WTC11 (cell line): ENCODE results near the gene MYOM1. TPM values are rescaled to one million over a fixed set of nuclear protein-coding genes. Genes with fewer than 3 reads are reported as not detected.

Experiments
- ATAC-seq: fragments of 200-7000 bp; cut with Tn5 transposase; 2 replicates; pipeline ENCODE4 v1.10.0; 2021; ENCODE audit warnings: mild to moderate bottlenecking, moderate library complexity
- CTCF ChIA-PET: fragments of 300-600 bp; sonication (Branson Sonifier 250); formaldehyde crosslinking; loops from one replicate; lab custom pipeline; 2021; ENCODE audit warnings: antibody characterized with exemption; lab: Charles Lee
- POLR2A ChIA-PET: fragments of 350-600 bp; sonication (Branson Sonifier 250); formaldehyde crosslinking; loops from one replicate; lab custom pipeline; 2021; ENCODE audit warnings: antibody characterized with exemption; lab: Charles Lee
- DNase-seq: peaks from one replicate; pipeline ENCODE4 v3.0.0; 2021; ENCODE audit warnings: low spot score
- H3K27ac Mint-ChIP-seq: 2 replicates; pipeline ENCODE4 v1.8.0; 2021; ENCODE audit warnings: mixed read lengths
- H3K27me3 Mint-ChIP-seq: 2 replicates; pipeline ENCODE4 v1.8.0; 2021; ENCODE audit warnings: low read depth, mild to moderate bottlenecking, moderate library complexity, mixed read lengths
- H3K36me3 Mint-ChIP-seq: 2 replicates; pipeline ENCODE4 v1.8.0; 2021; ENCODE audit warnings: mixed read lengths
- H3K4me1 Mint-ChIP-seq: 2 replicates; pipeline ENCODE4 v1.8.0; 2022; ENCODE audit warnings: mixed read lengths
- H3K4me3 Mint-ChIP-seq: 2 replicates; pipeline ENCODE4 v1.8.0; 2021; ENCODE audit warnings: mild to moderate bottlenecking, moderate library complexity, mixed read lengths
- H3K9me3 Mint-ChIP-seq: 2 replicates; pipeline ENCODE4 v1.8.0; 2021; ENCODE audit warnings: mixed read lengths
- CREB1 ChIP-seq: sonication (generic); formaldehyde crosslinking; IDR thresholded peaks from 2 replicates; pipeline ENCODE4 v1.8.0; 2023; ENCODE audit warnings: mild to moderate bottlenecking, missing genetic modification reagents
- GTF2I ChIP-seq: fragments of 250-450 bp; sonication (Bioruptor Pico); conservative IDR thresholded peaks from 2 replicates; pipeline ENCODE4 v1.4.0; 2021; ENCODE audit warnings: mild to moderate bottlenecking
- NR3C1 ChIP-seq: sonication (generic); formaldehyde crosslinking; conservative IDR thresholded peaks from 2 replicates; pipeline ENCODE4 v1.8.1; 2023; ENCODE audit warnings: low read depth, mild to moderate bottlenecking, missing genetic modification reagents
- SOX15 ChIP-seq: fragments of 250-450 bp; sonication (Bioruptor Pico); IDR thresholded peaks from 2 replicates; pipeline ENCODE4 v1.9.0; 2021; ENCODE audit warnings: mild to moderate bottlenecking
- TP53 ChIP-seq: sonication (generic); formaldehyde crosslinking; IDR thresholded peaks from 2 replicates; pipeline ENCODE4 v1.8.1; 2023; ENCODE audit warnings: mild to moderate bottlenecking, missing genetic modification reagents
- ZNF138 ChIP-seq: sonication (generic); formaldehyde crosslinking; conservative IDR thresholded peaks from 2 replicates; pipeline ENCODE4 v1.8.1; 2022; ENCODE audit warnings: mild to moderate bottlenecking, moderate library complexity, missing genetic modification reagents
- ZNF416 ChIP-seq: fragments of 250-450 bp; sonication (Bioruptor Pico); IDR thresholded peaks from 2 replicates; pipeline ENCODE4 v1.9.0; 2021; ENCODE audit warnings: mild to moderate bottlenecking, inconsistent platforms
- total RNA-seq: library from RNA; stranded (reverse); gene quantifications from 3 replicates; pipeline ENCODE4 v1.2.3, GENCODE V29; 2021
- TF ChIP-seq, protein P1 (sequence below): fragments of 250-450 bp; sonication (Bioruptor Pico); IDR thresholded peaks from 2 replicates; pipeline ENCODE4 v1.9.0; 2021; ENCODE audit warnings: mild to moderate bottlenecking
- TF ChIP-seq, protein P2 (sequence below): fragments of 250-450 bp; sonication (Bioruptor Pico); IDR thresholded peaks from 2 replicates; pipeline ENCODE4 v1.9.0; 2021; ENCODE audit warnings: moderate library complexity, mild to moderate bottlenecking, inconsistent platforms, borderline replicate concordance
- TF ChIP-seq, protein P3 (sequence below): sonication (generic); formaldehyde crosslinking; conservative IDR thresholded peaks from 2 replicates; pipeline ENCODE4 v1.8.1; 2022; ENCODE audit warnings: mild to moderate bottlenecking, missing genetic modification reagents
- TF ChIP-seq, protein P4 (sequence below): sonication (generic); formaldehyde crosslinking; IDR thresholded peaks from 2 replicates; pipeline ENCODE4 v1.8.0; 2022; ENCODE audit warnings: missing genetic modification reagents
- TF ChIP-seq, protein P5 (sequence below): sonication (generic); formaldehyde crosslinking; IDR thresholded peaks from 2 replicates; pipeline ENCODE4 v1.8.1; 2022; ENCODE audit warnings: missing genetic modification reagents, borderline replicate concordance
- TF ChIP-seq, protein P6 (sequence below): fragments of 250-450 bp; sonication (Bioruptor Pico); IDR thresholded peaks from 2 replicates; pipeline ENCODE4 v1.9.0; 2021; ENCODE audit warnings: mild to moderate bottlenecking
- TF ChIP-seq, protein P7 (sequence below): fragments of 250-450 bp; sonication (Bioruptor Pico); IDR thresholded peaks from 2 replicates; pipeline ENCODE4 v2.1.2; 2022; ENCODE audit warnings: mild to moderate bottlenecking, moderate library complexity
- TF ChIP-seq, protein P8 (sequence below): sonication (generic); formaldehyde crosslinking; IDR thresholded peaks from 2 replicates; pipeline ENCODE4 v1.8.1; 2023; ENCODE audit warnings: mild to moderate bottlenecking, missing genetic modification reagents

The MYOM1 gene
- total RNA-seq, 1 experiment from 2014 or later, result 0.35 TPM

DNA sequence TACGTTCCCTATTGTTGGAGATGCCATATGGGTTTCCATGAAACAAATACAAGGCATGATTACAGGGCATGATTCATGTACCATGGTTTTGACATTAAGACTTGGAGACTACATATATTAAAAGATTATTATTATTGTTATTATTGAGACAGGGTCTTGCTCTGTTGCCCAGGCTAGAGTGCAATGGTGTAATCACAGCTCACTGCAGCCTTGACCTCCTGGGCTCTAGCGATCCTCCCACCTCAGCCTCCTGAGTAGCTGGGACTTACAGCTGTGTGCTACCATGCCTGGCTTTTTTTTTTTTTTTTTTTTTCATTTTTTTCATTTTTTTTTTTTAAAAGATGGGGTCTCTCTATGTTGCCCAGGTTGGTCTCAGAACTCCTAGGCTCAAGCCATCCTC is 69.1 kb downstream of the MYOM1 start:
- Mint-ChIP-seq H3K36me3 (no peaks in the 10 kb centered on the region), H3K9me3 (peaks cover under 1% of the 10 kb centered on the region; the same call in 1 of the 2 replicates), H3K4me3 (no peak overlapping the region), H3K4me1 (no peaks in the 10 kb centered on the region), H3K27me3 (no peaks in the 10 kb centered on the region), H3K27ac (no peak overlapping the region)
- DNase-seq, result no peak
- ChIA-PET CTCF (interaction anchor here (0.6 to 1.8 kb wide), 4 partner anchors 53 to 444 kb away, joined by 4 to 8 read pairs (median 6); no protein-coding TSS in a partner anchor), POLR2A (interaction anchor here (0.6 kb wide), 1 partner anchor 496 kb away, joined by 4 read pairs; no protein-coding TSS in a partner anchor)
- TF ChIP-seq, protein P1, sequence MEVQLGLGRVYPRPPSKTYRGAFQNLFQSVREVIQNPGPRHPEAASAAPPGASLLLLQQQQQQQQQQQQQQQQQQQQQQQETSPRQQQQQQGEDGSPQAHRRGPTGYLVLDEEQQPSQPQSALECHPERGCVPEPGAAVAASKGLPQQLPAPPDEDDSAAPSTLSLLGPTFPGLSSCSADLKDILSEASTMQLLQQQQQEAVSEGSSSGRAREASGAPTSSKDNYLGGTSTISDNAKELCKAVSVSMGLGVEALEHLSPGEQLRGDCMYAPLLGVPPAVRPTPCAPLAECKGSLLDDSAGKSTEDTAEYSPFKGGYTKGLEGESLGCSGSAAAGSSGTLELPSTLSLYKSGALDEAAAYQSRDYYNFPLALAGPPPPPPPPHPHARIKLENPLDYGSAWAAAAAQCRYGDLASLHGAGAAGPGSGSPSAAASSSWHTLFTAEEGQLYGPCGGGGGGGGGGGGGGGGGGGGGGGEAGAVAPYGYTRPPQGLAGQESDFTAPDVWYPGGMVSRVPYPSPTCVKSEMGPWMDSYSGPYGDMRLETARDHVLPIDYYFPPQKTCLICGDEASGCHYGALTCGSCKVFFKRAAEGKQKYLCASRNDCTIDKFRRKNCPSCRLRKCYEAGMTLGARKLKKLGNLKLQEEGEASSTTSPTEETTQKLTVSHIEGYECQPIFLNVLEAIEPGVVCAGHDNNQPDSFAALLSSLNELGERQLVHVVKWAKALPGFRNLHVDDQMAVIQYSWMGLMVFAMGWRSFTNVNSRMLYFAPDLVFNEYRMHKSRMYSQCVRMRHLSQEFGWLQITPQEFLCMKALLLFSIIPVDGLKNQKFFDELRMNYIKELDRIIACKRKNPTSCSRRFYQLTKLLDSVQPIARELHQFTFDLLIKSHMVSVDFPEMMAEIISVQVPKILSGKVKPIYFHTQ, result no peak
- TF ChIP-seq ZNF138 (CRISPR knock-in tag), result no peak
- TF ChIP-seq, protein P2, sequence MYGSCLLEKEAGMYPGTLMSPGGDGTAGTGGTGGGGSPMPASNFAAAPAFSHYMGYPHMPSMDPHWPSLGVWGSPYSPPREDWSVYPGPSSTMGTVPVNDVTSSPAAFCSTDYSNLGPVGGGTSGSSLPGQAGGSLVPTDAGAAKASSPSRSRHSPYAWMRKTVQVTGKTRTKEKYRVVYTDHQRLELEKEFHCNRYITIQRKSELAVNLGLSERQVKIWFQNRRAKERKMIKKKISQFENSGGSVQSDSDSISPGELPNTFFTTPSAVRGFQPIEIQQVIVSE (CRISPR knock-in tag), result no peak
- TF ChIP-seq, protein P3, sequence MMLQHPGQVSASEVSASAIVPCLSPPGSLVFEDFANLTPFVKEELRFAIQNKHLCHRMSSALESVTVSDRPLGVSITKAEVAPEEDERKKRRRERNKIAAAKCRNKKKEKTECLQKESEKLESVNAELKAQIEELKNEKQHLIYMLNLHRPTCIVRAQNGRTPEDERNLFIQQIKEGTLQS, result no peak
- no peak for TF ChIP-seq ZNF416 (CRISPR knock-in tag)
- TF ChIP-seq, protein P4, sequence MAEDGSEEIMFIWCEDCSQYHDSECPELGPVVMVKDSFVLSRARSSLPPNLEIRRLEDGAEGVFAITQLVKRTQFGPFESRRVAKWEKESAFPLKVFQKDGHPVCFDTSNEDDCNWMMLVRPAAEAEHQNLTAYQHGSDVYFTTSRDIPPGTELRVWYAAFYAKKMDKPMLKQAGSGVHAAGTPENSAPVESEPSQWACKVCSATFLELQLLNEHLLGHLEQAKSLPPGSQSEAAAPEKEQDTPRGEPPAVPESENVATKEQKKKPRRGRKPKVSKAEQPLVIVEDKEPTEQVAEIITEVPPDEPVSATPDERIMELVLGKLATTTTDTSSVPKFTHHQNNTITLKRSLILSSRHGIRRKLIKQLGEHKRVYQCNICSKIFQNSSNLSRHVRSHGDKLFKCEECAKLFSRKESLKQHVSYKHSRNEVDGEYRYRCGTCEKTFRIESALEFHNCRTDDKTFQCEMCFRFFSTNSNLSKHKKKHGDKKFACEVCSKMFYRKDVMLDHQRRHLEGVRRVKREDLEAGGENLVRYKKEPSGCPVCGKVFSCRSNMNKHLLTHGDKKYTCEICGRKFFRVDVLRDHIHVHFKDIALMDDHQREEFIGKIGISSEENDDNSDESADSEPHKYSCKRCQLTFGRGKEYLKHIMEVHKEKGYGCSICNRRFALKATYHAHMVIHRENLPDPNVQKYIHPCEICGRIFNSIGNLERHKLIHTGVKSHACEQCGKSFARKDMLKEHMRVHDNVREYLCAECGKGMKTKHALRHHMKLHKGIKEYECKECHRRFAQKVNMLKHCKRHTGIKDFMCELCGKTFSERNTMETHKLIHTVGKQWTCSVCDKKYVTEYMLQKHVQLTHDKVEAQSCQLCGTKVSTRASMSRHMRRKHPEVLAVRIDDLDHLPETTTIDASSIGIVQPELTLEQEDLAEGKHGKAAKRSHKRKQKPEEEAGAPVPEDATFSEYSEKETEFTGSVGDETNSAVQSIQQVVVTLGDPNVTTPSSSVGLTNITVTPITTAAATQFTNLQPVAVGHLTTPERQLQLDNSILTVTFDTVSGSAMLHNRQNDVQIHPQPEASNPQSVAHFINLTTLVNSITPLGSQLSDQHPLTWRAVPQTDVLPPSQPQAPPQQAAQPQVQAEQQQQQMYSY, result no peak
- no peak for ATAC-seq

DNA sequence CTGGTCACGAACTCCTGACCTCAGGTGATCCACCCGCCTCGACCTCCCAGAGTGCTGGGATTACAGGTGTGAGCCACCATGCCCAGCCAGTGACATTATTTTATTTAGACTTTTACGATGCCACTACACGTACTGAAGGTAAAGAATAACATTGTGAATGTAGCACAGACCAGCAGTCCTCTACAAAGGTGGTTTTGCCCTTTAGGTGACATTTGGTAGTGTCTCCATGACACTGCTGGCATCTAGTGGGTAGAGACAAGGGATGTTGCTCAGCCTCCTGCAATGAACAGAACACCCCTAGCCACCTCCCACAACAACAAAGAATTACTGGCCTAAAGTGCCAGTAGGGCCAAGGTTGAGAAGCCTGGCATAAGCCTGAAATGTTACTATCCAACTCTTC is 69.5 kb downstream of the MYOM1 start:
- no peak for ATAC-seq
- POLR2A ChIA-PET, result interaction anchor here (0.6 kb wide), 1 partner anchor 495 kb away, joined by 4 read pairs; no protein-coding TSS in a partner anchor
- no peak overlapping the region for H3K4me3 Mint-ChIP-seq

More for the DNA sequence above, 69.5 kb downstream of the MYOM1 start:
- H3K27me3 Mint-ChIP-seq, result no peaks in the 10 kb centered on the region
- DNase-seq, result no peak
- no peak overlapping the region for H3K27ac Mint-ChIP-seq
- peaks cover 4% of the 10 kb centered on the region; the same call in 1 of the 2 replicates for H3K9me3 Mint-ChIP-seq
- no peaks in the 10 kb centered on the region for H3K4me1 Mint-ChIP-seq
- H3K36me3 Mint-ChIP-seq, result no peaks in the 10 kb centered on the region
- CTCF ChIA-PET, result interaction anchor here (0.6 to 1.8 kb wide), 5 partner anchors 9 to 444 kb away, joined by 3 to 8 read pairs (median 6); no protein-coding TSS in a partner anchor
- TF ChIP-seq, protein P1, result no peak
- TF ChIP-seq GTF2I (CRISPR knock-in tag) (no peak), CREB1 (CRISPR knock-in tag) (no peak), NR3C1 (CRISPR knock-in tag) (no peak), TP53 (no peak), SOX15 (CRISPR knock-in tag) (no peak)
- TF ChIP-seq, protein P5, sequence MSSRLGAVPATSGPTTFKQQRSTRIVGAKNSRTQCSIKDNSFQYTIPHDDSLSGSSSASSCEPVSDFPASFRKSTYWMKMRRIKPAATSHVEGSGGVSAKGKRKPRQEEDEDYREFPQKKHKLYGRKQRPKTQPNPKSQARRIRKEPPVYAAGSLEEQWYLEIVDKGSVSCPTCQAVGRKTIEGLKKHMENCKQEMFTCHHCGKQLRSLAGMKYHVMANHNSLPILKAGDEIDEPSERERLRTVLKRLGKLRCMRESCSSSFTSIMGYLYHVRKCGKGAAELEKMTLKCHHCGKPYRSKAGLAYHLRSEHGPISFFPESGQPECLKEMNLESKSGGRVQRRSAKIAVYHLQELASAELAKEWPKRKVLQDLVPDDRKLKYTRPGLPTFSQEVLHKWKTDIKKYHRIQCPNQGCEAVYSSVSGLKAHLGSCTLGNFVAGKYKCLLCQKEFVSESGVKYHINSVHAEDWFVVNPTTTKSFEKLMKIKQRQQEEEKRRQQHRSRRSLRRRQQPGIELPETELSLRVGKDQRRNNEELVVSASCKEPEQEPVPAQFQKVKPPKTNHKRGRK (CRISPR knock-in tag), result no peak
- TF ChIP-seq, protein P6, sequence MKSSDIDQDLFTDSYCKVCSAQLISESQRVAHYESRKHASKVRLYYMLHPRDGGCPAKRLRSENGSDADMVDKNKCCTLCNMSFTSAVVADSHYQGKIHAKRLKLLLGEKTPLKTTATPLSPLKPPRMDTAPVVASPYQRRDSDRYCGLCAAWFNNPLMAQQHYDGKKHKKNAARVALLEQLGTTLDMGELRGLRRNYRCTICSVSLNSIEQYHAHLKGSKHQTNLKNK (CRISPR knock-in tag), result no peak
- TF ChIP-seq, protein P7, sequence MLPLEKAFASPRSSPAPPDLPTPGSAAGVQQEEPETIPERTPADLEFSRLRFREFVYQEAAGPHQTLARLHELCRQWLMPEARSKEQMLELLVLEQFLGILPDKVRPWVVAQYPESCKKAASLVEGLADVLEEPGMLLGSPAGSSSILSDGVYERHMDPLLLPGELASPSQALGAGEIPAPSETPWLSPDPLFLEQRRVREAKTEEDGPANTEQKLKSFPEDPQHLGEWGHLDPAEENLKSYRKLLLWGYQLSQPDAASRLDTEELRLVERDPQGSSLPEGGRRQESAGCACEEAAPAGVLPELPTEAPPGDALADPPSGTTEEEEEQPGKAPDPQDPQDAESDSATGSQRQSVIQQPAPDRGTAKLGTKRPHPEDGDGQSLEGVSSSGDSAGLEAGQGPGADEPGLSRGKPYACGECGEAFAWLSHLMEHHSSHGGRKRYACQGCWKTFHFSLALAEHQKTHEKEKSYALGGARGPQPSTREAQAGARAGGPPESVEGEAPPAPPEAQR, result no peak
- TF ChIP-seq, protein P8, sequence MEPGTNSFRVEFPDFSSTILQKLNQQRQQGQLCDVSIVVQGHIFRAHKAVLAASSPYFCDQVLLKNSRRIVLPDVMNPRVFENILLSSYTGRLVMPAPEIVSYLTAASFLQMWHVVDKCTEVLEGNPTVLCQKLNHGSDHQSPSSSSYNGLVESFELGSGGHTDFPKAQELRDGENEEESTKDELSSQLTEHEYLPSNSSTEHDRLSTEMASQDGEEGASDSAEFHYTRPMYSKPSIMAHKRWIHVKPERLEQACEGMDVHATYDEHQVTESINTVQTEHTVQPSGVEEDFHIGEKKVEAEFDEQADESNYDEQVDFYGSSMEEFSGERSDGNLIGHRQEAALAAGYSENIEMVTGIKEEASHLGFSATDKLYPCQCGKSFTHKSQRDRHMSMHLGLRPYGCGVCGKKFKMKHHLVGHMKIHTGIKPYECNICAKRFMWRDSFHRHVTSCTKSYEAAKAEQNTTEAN, result no peak
